GM18526 (cell line): ENCODE results near the gene RHOB.

Experiments used
- POLR2A ChIP-seq: IDR thresholded peaks from 3 replicates; pipeline ENCODE4 v1.6.1; 2011; ENCODE audit not compliant: insufficient read length; ENCODE audit errors: extremely low read depth

The RHOB gene

DNA sequence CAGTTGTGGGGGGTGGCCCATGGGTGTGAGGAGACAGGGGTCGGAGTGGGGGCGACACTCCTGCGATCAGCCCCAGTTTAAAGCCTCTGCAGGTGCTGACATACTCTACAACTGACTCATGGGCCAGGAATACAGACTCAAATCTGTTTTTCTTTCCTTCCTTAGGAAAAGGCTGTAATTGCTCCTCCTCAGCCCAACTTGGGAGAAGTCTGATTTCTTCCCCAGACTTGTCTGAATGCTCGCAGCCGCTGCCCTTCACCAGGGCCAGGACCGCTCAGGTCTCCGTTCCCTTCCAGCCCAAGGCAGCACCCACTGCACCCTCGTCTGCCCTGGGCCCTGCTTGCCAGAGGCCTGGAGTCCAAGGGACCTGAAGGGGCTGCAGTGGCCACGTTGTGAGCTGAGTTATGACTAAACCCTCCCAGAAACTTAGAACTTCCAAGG lies 41.3 kb downstream of the RHOB start:
- TF ChIP-seq POLR2A: no peak

DNA sequence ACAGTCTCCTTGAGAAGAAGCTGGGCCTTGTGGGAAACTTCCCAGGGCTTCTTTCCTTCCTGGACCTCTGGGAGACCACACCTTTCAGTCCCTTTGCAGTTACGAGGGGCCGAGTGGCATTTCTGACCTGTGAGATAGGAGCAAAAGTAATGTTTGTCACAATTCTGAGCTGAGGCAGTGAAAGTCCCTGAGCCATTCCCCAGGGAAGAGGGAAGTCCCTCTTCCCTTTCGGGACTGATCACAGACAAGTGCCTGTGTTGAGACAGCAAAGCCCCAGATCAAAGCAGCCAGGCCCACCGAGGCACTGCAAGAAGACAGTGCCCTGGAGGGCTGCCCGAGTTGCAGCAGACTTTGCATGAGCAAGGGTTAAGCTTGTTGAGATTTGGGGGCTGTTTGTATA lies 41.9 kb downstream of the RHOB start:
- TF ChIP-seq POLR2A: no peak

GRCh38 chr2:20490300-20491181 lies 43.7 kb downstream of the RHOB start:
- TF ChIP-seq POLR2A: no peak

- no peak for TF ChIP-seq POLR2A
Observed at GRCh38 chr2:20491739-20492531, 45.1 kb downstream of the RHOB start.

- TF ChIP-seq POLR2A: no peak
Observed at GRCh38 chr2:20494241-20494640, 47.4 kb downstream of the RHOB start.

DNA sequence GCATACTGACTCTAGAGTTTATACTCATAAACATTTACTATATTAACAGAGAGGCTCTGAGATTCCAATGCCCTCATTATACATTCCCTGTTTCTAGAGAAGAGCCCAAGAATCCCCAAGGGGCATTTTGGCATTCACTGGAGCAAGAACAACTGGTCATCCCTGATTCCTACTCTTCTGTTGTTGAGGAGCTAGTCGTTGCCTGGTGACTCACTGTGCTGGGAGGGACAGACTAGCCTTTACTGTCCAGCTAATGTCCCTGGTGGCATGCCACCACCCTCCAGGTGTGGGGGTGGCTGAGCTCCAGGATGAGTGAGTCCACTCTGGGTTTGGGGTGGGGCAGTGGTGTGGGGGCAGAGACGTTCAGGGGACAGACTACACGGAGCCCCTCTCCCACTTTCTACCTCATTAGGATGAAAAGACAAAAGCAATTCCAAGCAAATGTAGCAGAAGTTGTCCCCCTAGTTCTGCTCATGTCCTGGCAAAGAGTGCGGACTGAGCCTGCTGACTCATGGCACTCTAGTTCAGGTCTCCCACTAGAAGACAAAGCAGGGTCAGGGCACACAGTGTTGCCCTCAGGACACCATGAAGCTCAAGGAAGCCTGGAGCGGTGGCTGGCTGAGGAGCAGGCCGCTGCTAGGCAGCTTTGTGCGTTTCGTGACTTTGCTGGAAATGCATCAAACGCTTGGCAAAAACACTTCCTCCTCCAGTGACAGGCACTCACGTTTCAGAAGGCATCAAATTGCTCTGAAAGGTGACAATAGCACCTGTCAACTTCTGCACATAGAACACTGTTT lies 49.4 kb downstream of the RHOB start:
- TF ChIP-seq POLR2A: no peak

GRCh38 chr2:20496942-20497341 lies 50.1 kb downstream of the RHOB start:
- no peak for TF ChIP-seq POLR2A
